Erythroblast (primary cell): ENCODE measurements around the gene CNTRL.

Source experiments
- DNase-seq, 2 experiments: peaks; one replicate each; lab custom pipeline; 2025; lab: John Stamatoyannopoulos, UW
- GATA1 ChIP-seq: IDR thresholded peaks from 2 replicates; pipeline ENCODE4 v1.6.1; 2011; ENCODE audit warnings: low read depth, mild to moderate bottlenecking, control low read depth, low read length, moderate library complexity
- POLR2A ChIP-seq: IDR thresholded peaks from 2 replicates; pipeline ENCODE4 v1.6.1; 2011; ENCODE audit warnings: mild to moderate bottlenecking, low read length

Gene CNTRL

GRCh38 chr9:121185774-121186403, 111.1 kb downstream of the CNTRL start:
- peak in 1 of 2 experiments; percentile 24 for DNase-seq
- TF ChIP-seq GATA1 = no peak
- no peak for TF ChIP-seq POLR2A

DNA sequence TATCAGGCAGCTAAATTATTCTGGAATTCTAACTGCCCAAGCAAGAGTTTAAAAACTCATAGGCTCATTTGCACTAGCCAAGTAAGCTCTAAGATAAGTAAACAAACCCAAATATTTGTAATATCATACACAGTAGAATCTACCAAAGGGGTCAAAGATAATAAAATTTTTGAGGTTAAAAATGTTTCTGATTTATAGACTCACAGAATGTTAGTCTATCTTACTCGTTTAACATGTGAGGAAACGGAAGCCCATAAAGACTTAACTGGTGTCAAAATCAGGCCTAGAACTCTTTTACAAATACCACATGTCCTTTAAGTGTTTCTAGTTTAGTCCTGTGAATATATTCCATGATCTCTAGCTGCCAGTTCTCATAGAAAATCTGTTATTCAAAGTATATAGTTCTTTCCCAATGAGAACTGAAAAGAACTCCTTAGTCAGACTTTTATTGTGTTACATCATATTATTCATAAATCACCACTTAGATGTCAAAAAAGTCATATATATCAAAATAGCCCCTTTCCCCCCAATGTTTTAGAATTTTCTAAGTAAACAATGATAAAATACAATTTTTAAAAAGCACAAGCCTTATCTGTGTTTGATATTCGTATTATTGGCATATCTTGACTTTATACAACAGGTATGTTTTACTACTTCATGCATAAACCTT, 113.0 kb downstream of the CNTRL start:
- TF ChIP-seq GATA1 = no peak
- no peak for TF ChIP-seq POLR2A

GRCh38 chr9:121189006-121189405, 114.3 kb downstream of the CNTRL start:
- no peak for DNase-seq
- TF ChIP-seq GATA1 (no peak), POLR2A (no peak)

More for the DNA sequence above, 113.0 kb downstream of the CNTRL start:
- no peak for DNase-seq

DNA sequence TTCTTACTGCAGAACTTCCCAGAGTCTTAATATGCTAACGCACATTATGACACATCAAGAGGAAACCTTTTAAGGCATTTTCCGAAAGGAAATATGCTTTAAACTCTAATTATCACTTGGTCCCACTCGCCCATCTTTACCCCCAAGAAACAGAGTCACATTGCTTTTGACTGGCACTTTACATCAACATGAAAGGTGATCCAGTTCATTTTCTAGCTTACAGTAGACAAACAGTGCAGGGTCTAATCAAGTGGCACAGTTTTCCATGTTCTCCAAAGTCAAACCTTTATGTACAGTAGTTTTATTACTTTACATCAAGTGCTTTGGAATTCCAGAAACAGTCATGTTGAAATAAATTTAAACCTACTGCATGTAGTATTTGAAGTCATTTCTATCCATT, 114.9 kb downstream of the CNTRL start:
- no peak for DNase-seq
- no peak for TF ChIP-seq POLR2A
- no peak for TF ChIP-seq GATA1

DNA sequence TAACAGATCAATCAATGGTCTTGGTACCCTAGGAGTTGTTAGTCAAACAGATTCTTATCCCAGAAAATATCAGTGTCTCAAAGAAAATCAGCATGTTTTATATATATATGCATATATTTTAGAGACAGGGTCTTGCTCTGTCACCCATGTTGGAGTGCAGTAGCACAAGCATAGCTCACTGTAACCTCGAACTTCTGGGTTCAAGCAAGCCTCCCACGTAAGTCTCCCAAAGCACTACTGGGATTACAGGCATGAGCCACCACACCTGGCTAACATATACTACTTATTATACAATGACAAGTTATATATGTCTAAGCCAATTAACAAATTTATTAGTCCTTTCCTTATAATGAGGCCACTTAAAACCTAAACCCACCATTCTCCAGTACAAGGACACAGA, 116.5 kb downstream of the CNTRL start:
- no peak for TF ChIP-seq GATA1
- no peak for TF ChIP-seq POLR2A
- no peak for DNase-seq

DNA sequence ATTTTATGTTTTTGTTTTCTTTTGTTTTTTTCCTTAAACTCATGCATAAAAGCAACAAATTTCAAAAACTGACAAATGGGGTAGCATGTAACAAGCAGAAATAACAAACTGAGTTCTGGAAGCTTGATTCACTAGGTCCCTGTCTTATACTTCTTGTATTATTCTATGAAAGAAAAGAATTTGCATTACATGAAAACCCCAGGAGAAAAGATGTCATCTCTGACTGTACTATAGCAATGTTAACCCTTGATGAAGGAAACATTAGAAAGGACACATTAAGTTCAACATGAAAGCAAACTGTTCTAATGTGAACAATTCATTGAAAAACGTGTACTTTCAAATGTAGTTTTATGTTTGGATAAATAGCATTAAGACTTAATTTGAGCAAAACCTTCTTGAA, 117.8 kb downstream of the CNTRL start:
- no peak for TF ChIP-seq GATA1
- TF ChIP-seq POLR2A = no peak
- no peak for DNase-seq

DNA sequence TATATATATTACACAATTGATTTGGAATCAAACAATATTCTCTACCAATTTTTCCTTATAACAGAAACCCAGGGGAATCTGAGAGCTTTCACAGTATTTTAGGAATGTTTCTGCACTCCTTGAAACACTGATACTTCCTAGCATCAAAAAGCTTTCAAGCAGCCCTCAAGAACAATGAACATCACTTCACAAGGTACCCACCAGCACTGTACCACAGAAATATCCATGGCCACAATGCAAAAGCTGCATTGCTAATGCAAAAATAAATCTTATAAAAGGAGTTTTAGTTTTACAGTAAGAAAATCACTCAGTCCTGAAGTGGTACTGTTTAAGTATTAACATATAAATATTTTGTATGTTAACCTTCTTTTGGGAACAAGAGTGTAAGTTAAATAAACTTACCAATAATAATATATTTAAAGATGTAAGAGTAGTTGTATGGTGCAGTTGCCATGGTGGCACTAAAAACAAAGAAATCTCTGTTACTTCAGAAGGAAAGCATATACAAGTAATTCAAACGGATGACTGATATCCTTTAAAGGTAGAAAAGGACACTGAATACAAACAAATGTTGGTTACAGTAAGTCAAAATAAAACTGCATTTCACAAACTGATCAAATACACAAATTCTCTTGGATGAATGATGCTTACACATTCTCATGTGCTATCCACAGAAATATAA, 118.3 kb downstream of the CNTRL start:
- no peak for TF ChIP-seq POLR2A
- TF ChIP-seq GATA1 = no peak

GRCh38 chr9:121194730-121195129, 120.0 kb downstream of the CNTRL start:
- DNase-seq = peak in 1 of 2 experiments; percentile 18
- TF ChIP-seq POLR2A = no peak

More for the DNA sequence above, 118.3 kb downstream of the CNTRL start:
- DNase-seq = no peak

DNA sequence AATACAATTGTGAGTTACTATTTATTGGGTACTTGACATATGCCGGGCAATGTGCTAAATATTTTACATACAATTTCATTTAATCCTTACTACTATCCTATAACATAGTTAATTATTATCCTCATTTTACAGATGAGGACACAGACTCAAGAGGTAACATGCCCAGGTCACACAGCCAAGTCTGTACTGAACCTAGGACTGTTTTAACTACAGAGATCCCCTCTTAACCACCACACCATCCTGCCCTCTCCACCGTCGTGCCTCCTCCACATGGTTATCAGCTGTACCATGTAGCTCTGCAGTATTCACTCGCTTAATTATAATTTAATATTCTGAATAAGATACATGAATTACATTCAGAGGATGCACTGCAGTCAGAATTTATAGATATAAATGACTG, 121.6 kb downstream of the CNTRL start:
- TF ChIP-seq POLR2A (no peak), GATA1 (no peak)
- DNase-seq = peak; percentile 33 to 56

- TF ChIP-seq GATA1 (no peak), POLR2A (no peak)
- peak in 1 of 2 experiments; percentile 28 for DNase-seq
These were observed 122.4 kb downstream of the CNTRL start for GRCh38 chr9:121197132-121197531.

GRCh38 chr9:121198512-121199042, 123.8 kb downstream of the CNTRL start:
- no peak for DNase-seq
- no peak for TF ChIP-seq POLR2A
- no peak for TF ChIP-seq GATA1

GRCh38 chr9:121199921-121200320, 125.2 kb downstream of the CNTRL start:
- peak; percentile 35 to 38 for DNase-seq
- TF ChIP-seq GATA1 (no peak), POLR2A (no peak)

GRCh38 chr9:121200356-121200755, 125.6 kb downstream of the CNTRL start:
- no peak for TF ChIP-seq POLR2A
- TF ChIP-seq GATA1 = no peak
- peak; percentile 38 to 55 for DNase-seq
